Loucy (cell line): Measurements from ENCODE around the gene DIS3.
"Not testable (repeated sequence)": the region's sequence is repeated elsewhere in the genome, so short reads cannot be mapped to it uniquely, and the experiment has no call there.

Source experiments
- H2AFZ ChIP-seq: fragments of 200-600 bp; sonication (generic); 2 replicates; pipeline ENCODE4 v1.6.0; 2016; ENCODE audit warnings: antibody characterized with exemption, mild to moderate bottlenecking, low read length, moderate library complexity
- H3F3A ChIP-seq: fragments of 200-600 bp; 2 replicates; pipeline ENCODE4 v1.6.0; 2016; ENCODE audit warnings: antibody characterized with exemption, low read depth, mild to moderate bottlenecking
- H3K27me3 ChIP-seq: fragments of 200-600 bp; sonication (generic); 2 replicates; pipeline ENCODE4 v1.6.1; 2014; ENCODE audit warnings: low read length, mild to moderate bottlenecking; ENCODE audit not compliant: insufficient read depth, poor library complexity, severe bottlenecking
- H3K36me3 ChIP-seq: fragments of 200-600 bp; sonication (generic); 2 replicates; pipeline ENCODE4 v1.6.1; 2016; ENCODE audit warnings: low read length; ENCODE audit not compliant: insufficient read depth
- H3K4me1 ChIP-seq: fragments of 200-600 bp; sonication (generic); 2 replicates; pipeline ENCODE4 v1.5.1; 2014; ENCODE audit warnings: low read length, mild to moderate bottlenecking; ENCODE audit not compliant: insufficient read depth, poor library complexity, severe bottlenecking
- H3K4me2 ChIP-seq: fragments of 200-600 bp; sonication (generic); 2 replicates; pipeline ENCODE4 v1.6.0; 2014; ENCODE audit warnings: antibody characterized with exemption, low read length, low read depth, mild to moderate bottlenecking; ENCODE audit not compliant: poor library complexity, severe bottlenecking
- H3K4me3 ChIP-seq: fragments of 200-600 bp; sonication (generic); 2 replicates; pipeline ENCODE4 v1.5.1; 2014; ENCODE audit warnings: low read length, mild to moderate bottlenecking, mixed read lengths; ENCODE audit not compliant: poor library complexity, severe bottlenecking
- H3K79me2 ChIP-seq: fragments of 200-600 bp; sonication (generic); 2 replicates; pipeline ENCODE4 v1.6.1; 2014; ENCODE audit warnings: low read length; ENCODE audit not compliant: insufficient read depth
- H3K9ac ChIP-seq: fragments of 200-600 bp; sonication (generic); 2 replicates; pipeline ENCODE4 v1.6.0; 2014; ENCODE audit warnings: mild to moderate bottlenecking, low read depth, low read length, moderate library complexity; ENCODE audit not compliant: poor library complexity, severe bottlenecking
- H3K9me2 ChIP-seq: fragments of 200-600 bp; sonication (generic); replicated peaks from 2 replicates; pipeline ENCODE4 v1.6.1; 2016; ENCODE audit warnings: low read depth, low read length, mixed read lengths
- H3K9me3 ChIP-seq: fragments of 200-600 bp; sonication (generic); 2 replicates; pipeline ENCODE4 v1.6.1; 2014; ENCODE audit warnings: mild to moderate bottlenecking, antibody characterized with exemption, low read length, low read depth; ENCODE audit not compliant: insufficient read depth
- H4K20me1 ChIP-seq: fragments of 200-600 bp; sonication (generic); 2 replicates; pipeline ENCODE4 v1.6.0; 2014; ENCODE audit warnings: antibody characterized with exemption, low read length, mild to moderate bottlenecking; ENCODE audit not compliant: insufficient read depth, poor library complexity, severe bottlenecking
- CTCF ChIP-seq: fragments of 200-600 bp; sonication (generic); conservative IDR thresholded peaks from 2 replicates; pipeline ENCODE4 v1.5.1; 2014; ENCODE audit warnings: mild to moderate bottlenecking, antibody characterized with exemption, low read length
- EZH2phosphoT487 ChIP-seq: fragments of 200-600 bp; IDR thresholded peaks from 2 replicates; pipeline ENCODE4 v1.6.1; 2018; ENCODE audit warnings: antibody characterized with exemption, mild to moderate bottlenecking, moderate library complexity, borderline replicate concordance

Gene DIS3

GRCh38 chr13:72808917-72809500, 27.3 kb upstream of the DIS3 start:
- H3K9ac ChIP-seq = no peak overlapping the region
- no peak for TF ChIP-seq EZH2phosphoT487
- TF ChIP-seq CTCF = peak; percentile 65
- peaks cover 5% of the 10 kb centered on the region for H4K20me1 ChIP-seq
- no peak overlapping the region for H3K4me3 ChIP-seq
- no peak overlapping the region for H3K4me2 ChIP-seq
- H3K79me2 ChIP-seq = no peaks in the 10 kb centered on the region
- peaks cover 18% of the 10 kb centered on the region; the same call in 1 of the 2 replicates for H3K36me3 ChIP-seq
- H3K27me3 ChIP-seq = no peaks in the 10 kb centered on the region
- no peaks in the 10 kb centered on the region for H3K4me1 ChIP-seq
- no peaks in the 10 kb centered on the region for H3K9me2 ChIP-seq
- H3K9me3 ChIP-seq = no peaks in the 10 kb centered on the region
- H3F3A ChIP-seq = no peaks in the 10 kb centered on the region; the same call in 1 of the 2 replicates
- no peak overlapping the region for H2AFZ ChIP-seq

- H3K4me2 ChIP-seq, H3K4me1 ChIP-seq, H4K20me1 ChIP-seq, H3K9ac ChIP-seq, H3K9me2 ChIP-seq, H3K27me3 ChIP-seq, H2AFZ ChIP-seq, H3K79me2 ChIP-seq, H3F3A ChIP-seq, H3K9me3 ChIP-seq, H3K4me3 ChIP-seq: not testable (repeated sequence)
- H3K36me3 ChIP-seq = peaks cover 20% of the 10 kb centered on the region; the same call in 1 of the 2 replicates
Measured at GRCh38 chr13:72806514-72806913, 24.8 kb upstream of the DIS3 start.

- Histone ChIP-seq H2AFZ (no peak overlapping the region), H3K27me3 (no peaks in the 10 kb centered on the region), H3K36me3 (peaks cover 22% of the 10 kb centered on the region; the same call in 1 of the 2 replicates), H3K9me2 (no peaks in the 10 kb centered on the region), H3K9ac (no peak overlapping the region), H3K4me3 (no peak overlapping the region), H3K79me2 (no peaks in the 10 kb centered on the region), H4K20me1 (peaks cover 5% of the 10 kb centered on the region), H3F3A (no peaks in the 10 kb centered on the region; the same call in 1 of the 2 replicates), H3K4me1 (no peaks in the 10 kb centered on the region), H3K9me3 (no peaks in the 10 kb centered on the region), H3K4me2 (no peak overlapping the region)
- TF ChIP-seq CTCF (no peak), EZH2phosphoT487 (no peak)
Measured at GRCh38 chr13:72805676-72806346, 24.1 kb upstream of the DIS3 start.

- Histone ChIP-seq H3K36me3 (peaks cover 34% of the 10 kb centered on the region; the same call in 1 of the 2 replicates), H3K79me2 (no peaks in the 10 kb centered on the region), H3K4me1 (no peaks in the 10 kb centered on the region), H3K9ac (no peak overlapping the region), H4K20me1 (peaks cover 3% of the 10 kb centered on the region), H3F3A (no peaks in the 10 kb centered on the region; the same call in 1 of the 2 replicates), H3K9me3 (no peaks in the 10 kb centered on the region), H3K4me2 (no peak overlapping the region), H3K4me3 (no peak overlapping the region), H3K9me2 (no peaks in the 10 kb centered on the region), H3K27me3 (no peaks in the 10 kb centered on the region), H2AFZ (no peak overlapping the region)
- TF ChIP-seq EZH2phosphoT487 (no peak), CTCF (no peak)
Measured at GRCh38 chr13:72804301-72804700, 22.6 kb upstream of the DIS3 start.
